H1 (cell line): ENCODE data around the gene P2RX6. TPM values are rescaled to one million over a fixed set of nuclear protein-coding genes. Genes with fewer than 3 reads are reported as not detected.

Experiments
- CTCF ChIA-PET: fragments of 300-600 bp; sonication (Branson Sonifier 250); formaldehyde crosslinking; loops from one replicate; lab custom pipeline; 2021; ENCODE audit not compliant: partially characterized antibody; lab: Charles Lee
- POLR2A ChIA-PET: fragments of 300-600 bp; sonication (Branson Sonifier 250); formaldehyde crosslinking; loops from one replicate; lab custom pipeline; 2021; ENCODE audit warnings: inconsistent platforms; ENCODE audit not compliant: partially characterized antibody; lab: Charles Lee
- DNase-seq, 2 experiments: peaks; one replicate each; pipeline versions ENCODE4 v3.0.0 to v3.0.0-alpha.2; 2010 to 2022; ENCODE audit warnings: low spot score in 2 of 2, low read depth in 1 of 2, mixed read lengths in 1 of 2
- FAIRE-seq: peaks from 2 replicates; lab custom pipeline; 2011; peaks lifted over from hg19 to GRCh38; lab: Jason Lieb, UNC
- H2AFZ ChIP-seq: 2 replicates; pipeline ENCODE4 v1.8.1; 2012; ENCODE audit warnings: low read length, inconsistent platforms
- H2AK5ac ChIP-seq: 2 replicates; pipeline ENCODE4 v1.6.1; 2013; ENCODE audit warnings: low read depth, low read length
- H2BK120ac ChIP-seq: replicated peaks from 2 replicates; pipeline ENCODE3; 2013; ENCODE audit warnings: low read depth, low read length, inconsistent platforms
- H2BK12ac ChIP-seq: 2 replicates; pipeline ENCODE4 v1.6.1; 2013; ENCODE audit warnings: low read depth, low read length
- H2BK15ac ChIP-seq: 2 replicates; pipeline ENCODE4 v1.6.1; 2013; ENCODE audit warnings: low read length
- H2BK20ac ChIP-seq: 2 replicates; pipeline ENCODE4 v1.6.1; 2013; ENCODE audit warnings: low read length
- H2BK5ac ChIP-seq: 2 replicates; pipeline ENCODE4 v1.6.1; 2013; ENCODE audit warnings: low read depth, low read length
- H3K14ac ChIP-seq: 2 replicates; pipeline ENCODE4 v1.6.1; 2013; ENCODE audit warnings: inconsistent platforms; ENCODE audit not compliant: insufficient read length
- H3K18ac ChIP-seq: 2 replicates; pipeline ENCODE4 v1.6.1; 2013; ENCODE audit warnings: low read length; ENCODE audit errors: extremely low read depth
- H3K23ac ChIP-seq: 2 replicates; pipeline ENCODE4 v1.6.1; 2013; ENCODE audit warnings: inconsistent platforms; ENCODE audit not compliant: insufficient read length
- H3K23me2 ChIP-seq: 2 replicates; pipeline ENCODE4 v1.6.1; 2013; ENCODE audit warnings: low read depth, low read length
- H3K27ac ChIP-seq: 2 replicates; pipeline ENCODE4 v1.6.1; 2011; ENCODE audit warnings: low read depth, low read length, inconsistent platforms
- H3K27me3 ChIP-seq, 4 experiments: replicated peaks in 1 of 4; 1 replicate in 1 of 4; 2 replicates in 3 of 4; pipeline versions ENCODE4 v1.6.1 to v1.8.1; 2011 to 2013; ENCODE audit warnings: low read length in 3 of 4, mild to moderate bottlenecking in 3 of 4, inconsistent platforms in 2 of 4, mixed read lengths in 2 of 4, moderate library complexity in 1 of 4; ENCODE audit not compliant: control insufficient read depth in 3 of 4, insufficient read depth in 3 of 4; ENCODE audit errors: extremely low read depth in 1 of 4
- H3K36me3 ChIP-seq, 4 experiments: 2 replicates each; pipeline versions ENCODE4 v1.6.1 to v1.8.1; 2011 to 2013; ENCODE audit warnings: mild to moderate bottlenecking in 4 of 4, low read length in 3 of 4, moderate library complexity in 2 of 4, control low read depth in 1 of 4, inconsistent platforms in 1 of 4; ENCODE audit not compliant: insufficient read depth in 4 of 4, control insufficient read depth in 2 of 4
- H3K4ac ChIP-seq: replicated peaks from 2 replicates; pipeline ENCODE3; 2013; ENCODE audit warnings: low read length, low read depth, mixed read lengths, inconsistent platforms; ENCODE audit not compliant: insufficient read length
- H3K4me1 ChIP-seq, 4 experiments: replicated peaks in 1 of 4; 1 replicate in 1 of 4; 2 replicates in 3 of 4; pipeline versions ENCODE4 v1.6.1 to v1.8.1; 2011 to 2013; ENCODE audit warnings: low read length in 3 of 4, inconsistent platforms in 2 of 4, mixed read lengths in 1 of 4; ENCODE audit not compliant: insufficient read depth in 4 of 4, control insufficient read depth in 3 of 4
- H3K4me2 ChIP-seq, 2 experiments: 2 replicates each; pipeline versions ENCODE4 v1.6.1 to v1.8.1; 2011 to 2013; ENCODE audit warnings: low read depth in 2 of 2, low read length in 2 of 2, control low read depth in 1 of 2, inconsistent platforms in 1 of 2, mild to moderate bottlenecking in 1 of 2; ENCODE audit not compliant: insufficient read depth in 1 of 2
- H3K4me3 ChIP-seq, 4 experiments: fragments of 200-600, 300-600 bp in 1 of 4; sonication (generic), shearing (Covaris generic), sonication (Bioruptor Twin) in 1 of 4; 2 replicates each; pipeline versions ENCODE4 v1.5.1 to v1.8.1; 2011 to 2016; ENCODE audit warnings: low read length in 4 of 4, low read depth in 3 of 4, control low read depth in 2 of 4, inconsistent platforms in 2 of 4, mild to moderate bottlenecking in 2 of 4, mixed read lengths in 1 of 4, moderate library complexity in 1 of 4; ENCODE audit not compliant: insufficient read depth in 2 of 4; ENCODE audit errors: extremely low read depth in 1 of 4
- H3K56ac ChIP-seq: replicated peaks from 2 replicates; pipeline ENCODE3; 2013; ENCODE audit warnings: low read depth, mild to moderate bottlenecking, mixed read lengths, low read length, inconsistent platforms; ENCODE audit not compliant: insufficient read length
- H3K79me1 ChIP-seq: 2 replicates; pipeline ENCODE4 v1.6.1; 2013; ENCODE audit warnings: low read depth, low read length, control low read depth
- H3K79me2 ChIP-seq, 2 experiments: 2 replicates each; pipeline versions ENCODE4 v1.6.1 to v1.8.1; 2012 to 2013; ENCODE audit warnings: low read length in 2 of 2, mild to moderate bottlenecking in 2 of 2, inconsistent platforms in 1 of 2; ENCODE audit not compliant: insufficient read depth in 2 of 2, control insufficient read depth in 1 of 2
- H3K9ac ChIP-seq, 4 experiments: replicated peaks in 1 of 4; 1 replicate in 1 of 4; 2 replicates in 3 of 4; pipeline versions ENCODE4 v1.6.1 to v1.8.1; 2011 to 2013; ENCODE audit warnings: low read depth in 3 of 4, low read length in 3 of 4, control low read depth in 2 of 4, mild to moderate bottlenecking in 2 of 4, moderate library complexity in 2 of 4, inconsistent platforms in 1 of 4; ENCODE audit errors: extremely low read depth in 1 of 4
- H3K9me3 ChIP-seq, 2 experiments: 2 replicates each; pipeline versions ENCODE4 v1.6.1 to v1.8.1; 2012 to 2013; ENCODE audit warnings: mild to moderate bottlenecking in 2 of 2, moderate library complexity in 2 of 2, control low read depth in 1 of 2, inconsistent platforms in 1 of 2, low read depth in 1 of 2, low read length in 1 of 2, mixed read lengths in 1 of 2; ENCODE audit not compliant: insufficient read depth in 2 of 2
- H4K20me1 ChIP-seq, 2 experiments: replicated peaks in 1 of 2; 2 replicates each; pipeline versions ENCODE3 to v1.8.1; 2011 to 2013; ENCODE audit warnings: inconsistent platforms in 2 of 2, low read length in 2 of 2, mild to moderate bottlenecking in 1 of 2; ENCODE audit not compliant: insufficient read depth in 2 of 2, control insufficient read depth in 1 of 2
- H4K5ac ChIP-seq: 2 replicates; pipeline ENCODE4 v1.6.1; 2013; ENCODE audit warnings: low read length, low read depth, mixed read lengths, inconsistent platforms; ENCODE audit not compliant: insufficient read length
- H4K8ac ChIP-seq: 2 replicates; pipeline ENCODE4 v1.8.0; 2013; ENCODE audit warnings: mild to moderate bottlenecking, moderate library complexity, low read length, inconsistent platforms; ENCODE audit not compliant: insufficient read depth; ENCODE audit errors: extremely low read depth
- H4K91ac ChIP-seq: replicated peaks from 2 replicates; pipeline ENCODE3; 2013; ENCODE audit warnings: low read length, mixed read lengths, inconsistent platforms; ENCODE audit not compliant: insufficient read length
- ATF2 ChIP-seq: IDR thresholded peaks from 2 replicates; pipeline ENCODE4 v1.6.1; 2012; ENCODE audit warnings: low read length, inconsistent platforms
- BACH1 ChIP-seq: IDR thresholded peaks from 2 replicates; pipeline ENCODE4 v1.6.1; 2012; ENCODE audit warnings: low read length, improper control_type of control experiment
- BCL11A ChIP-seq, 2 experiments: IDR thresholded peaks; one replicate each; pipeline ENCODE4 v1.6.1; 2011; ENCODE audit warnings: low read depth in 2 of 2, low read length in 2 of 2, mild to moderate bottlenecking in 2 of 2
- CHD1 ChIP-seq: IDR thresholded peaks from 2 replicates; pipeline ENCODE4 v1.6.1; 2012; ENCODE audit warnings: low read depth, low read length, improper control_type of control experiment
- E2F6 ChIP-seq: IDR thresholded peaks from 2 replicates; pipeline ENCODE4 v1.6.1; 2012; ENCODE audit warnings: inconsistent platforms
- EP300 ChIP-seq, 2 experiments: IDR thresholded peaks; 1 replicate in 1 of 2; 2 replicates in 1 of 2; pipeline ENCODE4 v1.6.1; 2011 to 2012; ENCODE audit warnings: low read depth in 2 of 2, low read length in 2 of 2, mild to moderate bottlenecking in 2 of 2, borderline replicate concordance in 1 of 2, inconsistent platforms in 1 of 2, moderate library complexity in 1 of 2
- JUND ChIP-seq: IDR thresholded peaks from 2 replicates; pipeline ENCODE4 v1.6.1; 2011; ENCODE audit warnings: mild to moderate bottlenecking, improper control_type of control experiment, low read length
- RNF2 ChIP-seq: fragments of 200-900, 300-1000 bp; sonication (generic); IDR thresholded peaks from 2 replicates; pipeline ENCODE4 v1.7.1; 2016; ENCODE audit warnings: borderline replicate concordance, low read depth, mild to moderate bottlenecking, antibody characterized with exemption, low read length; ENCODE audit not compliant: poor library complexity, severe bottlenecking; ENCODE audit errors: missing control alignments
- YY1 ChIP-seq: IDR thresholded peaks from 2 replicates; pipeline ENCODE4 v1.6.1; 2011; ENCODE audit warnings: low read depth, mild to moderate bottlenecking, low read length
- WGBS, 2 experiments: shearing (Covaris generic) in 1 of 2; methylation state at CpG; one replicate each; pipeline versions ENCODE4 v1.1.6 to v1.1.7; 2013 to 2015; ENCODE audit warnings: low lambda C conversion rate in 2 of 2, mixed read lengths in 2 of 2, inconsistent platforms in 1 of 2, low coverage in 1 of 2, missing lambda C conversion rate in 1 of 2; ENCODE audit not compliant: insufficient replicate concordance in 2 of 2, insufficient coverage in 1 of 2, insufficient read length in 1 of 2; ENCODE audit errors: extremely low coverage in 1 of 2, missing lambda C conversion rate in 1 of 2; 5-methylcytosine and 5-hydroxymethylcytosine counted together
- polyA plus RNA-seq, 7 experiments: library from polyadenylated mRNA; depleted of rRNA in 3 of 7; stranded (reverse) in 5 of 7; unstranded in 2 of 7; fragments of >200 nt in 5 of 7; fragments of 200-250 nt in 2 of 7; gene quantifications; 1 replicate in 5 of 7; 2 replicates in 1 of 7; 4 replicates in 1 of 7; pipeline versions ENCODE4 v1.2.1 to v1.2.3, GENCODE V29; 2011 to 2013; ENCODE audit warnings: missing spikeins in 2 of 7, mixed read lengths in 2 of 7
- total RNA-seq: library from RNA; stranded (reverse); fragmentation: NEBNext Ultra II Directional; extraction: Animal tissue kit (Norgen Biotek cat#: 25700); gene quantifications from 2 replicates; pipeline ENCODE4 v1.2.1, GENCODE V29; 2021

The P2RX6 gene
- total and polyA plus RNA-seq, 2 of the 8 experiments (the other 6 are each of a cell fraction or from before 2014, with no cell fraction given): 0.09 TPM; not detected in 1

- ChIA-PET CTCF (interaction anchor here (1.1 to 1.7 kb wide), 4 partner anchors 9 to 55 kb away, joined by 3 to 4 read pairs (median 3); no protein-coding TSS in a partner anchor), POLR2A (no interaction called here)
- Histone ChIP-seq H3K9me3 (no peaks in the 10 kb centered on the region), H2BK12ac (no peak overlapping the region), H3K23me2 (peaks cover 6% of the 10 kb centered on the region; the same call in 1 of the 2 replicates), H3K79me1 (no peaks in the 10 kb centered on the region), H3K27ac (no peak overlapping the region), H4K91ac (no peak overlapping the region), H4K5ac (no peak overlapping the region), H3K4me3 (no peak overlapping the region), H2AK5ac (no peak overlapping the region), H3K9ac (no peak overlapping the region), H3K79me2 (no peaks in the 10 kb centered on the region), H4K20me1 (no peaks in the 10 kb centered on the region), H3K4me1 (peaks cover 2 to 20% (median 5%) of the 10 kb centered on the region in 4 experiments; a peak in 5 of 7 replicates), H2BK5ac (no peak overlapping the region), H2BK15ac (no peak overlapping the region), H4K8ac (no peak overlapping the region), H2BK20ac (no peak overlapping the region), H3K4me2 (no peak overlapping the region), H3K56ac (no peak overlapping the region), H3K23ac (no peak overlapping the region), H3K4ac (no peak overlapping the region), H2BK120ac (no peak overlapping the region), H2AFZ (no peak overlapping the region), H3K18ac (no peak overlapping the region), H3K27me3 (peaks cover 0 to 7% (median 2%) of the 10 kb centered on the region in 4 experiments; a peak in 3 of 7 replicates), H3K36me3 (no peaks in the 10 kb centered on the region), H3K14ac (no peak overlapping the region)
- DNase-seq: no peak
- no peak for FAIRE-seq
- WGBS, 2 experiments: 88% methylated on average over 3 of the region's 7 CpGs; no CpG with 5 or more reads in 1 of the 2 experiments
- no peak for TF ChIP-seq JUND
- TF ChIP-seq BCL11A (IDR thresholded peaks at IDR 0.05; ENCODE audit: low read depth in 2 of 2, low read length in 2 of 2): no peak
- TF ChIP-seq YY1: no peak
- no peak for TF ChIP-seq EP300 (IDR thresholded peaks at IDR 0.05; ENCODE audit: borderline replicate concordance in 1 of 2, low read depth in 2 of 2, low read length in 2 of 2)
- no peak for TF ChIP-seq BACH1
- TF ChIP-seq CHD1: no peak
- TF ChIP-seq ATF2: no peak
- no peak for TF ChIP-seq E2F6
- TF ChIP-seq RNF2: no peak
Observed at GRCh38 chr22:21047730-21048129, 32.8 kb downstream of the P2RX6 start.
